GM18861 (cell line): ENCODE results near the gene URB1.
"Not testable (repeated sequence)": the region's sequence is repeated elsewhere in the genome, so short reads cannot be mapped to it uniquely, and the experiment has no call there.

Experiments
- ATAC-seq: cut with Tn5 transposase; IDR thresholded peaks from one replicate; pipeline ENCODE4 v1.9.1; 2021; ENCODE audit not compliant: unreplicated experiment

URB1 gene

DNA sequence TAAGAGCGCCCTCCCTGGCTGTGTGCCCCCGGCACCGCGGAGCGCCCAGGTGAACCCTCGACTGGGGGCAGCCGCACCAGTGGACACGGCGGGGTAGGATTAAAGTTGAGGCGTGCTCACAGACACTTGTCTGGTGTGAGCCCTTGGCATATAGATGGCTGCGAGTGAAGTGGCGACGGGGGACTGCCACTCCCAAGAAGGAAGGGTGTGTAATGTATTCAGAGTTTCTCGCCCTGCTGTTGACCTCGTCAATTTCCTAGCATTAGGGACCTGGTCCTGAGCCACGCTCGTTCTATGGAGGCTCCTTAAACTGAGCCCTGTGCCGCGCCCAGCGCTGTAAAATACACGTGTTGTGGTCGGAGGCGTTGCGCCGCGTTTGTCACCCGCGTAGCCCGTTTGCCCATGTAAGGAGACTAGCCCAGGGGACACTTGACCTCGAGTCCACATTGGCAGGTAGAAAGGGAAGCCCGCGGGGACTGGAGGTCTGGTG, 20.2 kb upstream of the URB1 start:
- no peak for ATAC-seq

DNA sequence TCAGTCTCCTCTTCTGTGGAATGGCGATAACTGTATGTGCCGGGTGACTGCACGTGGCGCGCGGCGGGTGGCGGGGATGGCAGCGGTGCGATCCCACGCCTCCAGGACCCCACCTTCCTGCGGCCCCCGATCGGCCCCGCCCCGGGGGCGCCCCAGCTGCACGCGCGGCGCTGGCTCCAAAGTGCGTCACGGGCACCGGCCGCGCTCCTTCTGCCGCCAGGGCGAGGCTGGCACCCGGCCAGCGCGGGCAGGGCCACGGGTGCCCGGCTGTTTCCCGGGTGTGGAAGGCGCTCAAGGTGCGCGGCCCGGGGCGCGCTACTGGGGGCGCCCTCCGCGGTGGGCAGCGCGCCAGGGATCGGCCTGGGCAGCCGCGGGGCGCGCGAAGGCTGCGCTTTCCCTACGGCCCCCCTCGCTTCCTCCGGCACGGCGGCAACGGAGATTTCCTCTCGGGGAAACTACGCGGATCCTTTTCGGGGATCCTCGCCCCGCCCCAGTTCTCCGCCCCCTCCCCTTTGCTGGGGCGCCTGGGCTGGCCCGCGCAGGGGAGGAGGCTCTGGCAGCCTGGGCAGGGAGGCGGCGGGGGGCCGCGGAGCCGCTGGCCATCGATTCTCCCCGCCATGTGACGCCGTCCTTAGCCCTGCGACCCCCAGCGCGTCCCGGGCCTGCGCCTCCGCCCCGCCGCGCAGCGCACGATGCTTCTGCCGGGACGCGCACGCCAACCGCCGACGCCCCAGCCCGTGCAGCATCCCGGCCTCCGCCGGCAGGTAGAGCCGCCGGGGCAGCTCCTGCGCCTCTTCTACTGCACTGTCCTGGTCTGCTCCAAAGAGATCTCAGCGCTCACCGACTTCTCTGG, 19.6 kb upstream of the URB1 start, which contains the start of gene EVA1C:
Gene EVA1C, plus strand, starts transcription at position 545 of the 853 bp plus-strand sequence. Its CDS starts 148 bp downstream, at position 693.
- ATAC-seq = no peak

DNA sequence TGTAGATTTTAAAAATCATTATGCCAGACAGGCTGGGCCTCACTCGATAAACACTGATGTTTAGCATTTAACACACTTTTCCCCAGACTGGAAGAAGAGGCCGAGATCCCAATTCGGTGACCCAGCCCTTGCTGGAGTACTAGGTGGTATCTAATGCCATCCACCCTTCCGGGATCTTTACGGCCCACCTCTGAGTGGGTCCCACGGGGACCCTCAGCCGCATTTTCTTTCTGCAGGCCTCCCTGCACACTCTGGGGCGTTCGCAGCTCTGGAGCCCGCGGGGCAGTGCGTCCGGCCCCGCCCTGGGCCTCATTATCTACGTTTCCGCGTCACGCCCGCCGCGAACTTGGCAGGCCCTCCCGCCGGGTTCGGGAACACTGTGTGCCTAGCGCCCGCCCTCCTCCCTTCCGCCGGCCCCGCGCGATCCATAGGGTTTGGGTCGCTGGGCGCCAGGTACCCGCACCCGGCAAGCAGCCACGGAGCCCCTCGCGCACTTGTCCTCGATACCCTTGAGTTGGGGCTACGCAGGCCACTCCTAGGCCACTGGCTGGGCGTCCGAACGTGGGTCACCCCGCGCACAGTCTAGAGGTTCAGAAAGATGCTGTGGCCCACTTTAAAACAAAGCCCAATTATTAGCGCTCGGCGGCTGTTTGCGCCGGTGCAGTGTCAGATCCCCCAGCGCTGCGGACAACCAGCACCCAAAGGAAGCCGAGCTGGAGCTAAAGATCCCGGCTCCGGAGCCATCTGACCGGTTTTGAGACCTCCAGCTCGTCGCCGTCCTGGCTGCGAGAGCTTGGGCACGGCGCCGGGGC, 18.7 kb upstream of the URB1 start:
- no peak for ATAC-seq

DNA sequence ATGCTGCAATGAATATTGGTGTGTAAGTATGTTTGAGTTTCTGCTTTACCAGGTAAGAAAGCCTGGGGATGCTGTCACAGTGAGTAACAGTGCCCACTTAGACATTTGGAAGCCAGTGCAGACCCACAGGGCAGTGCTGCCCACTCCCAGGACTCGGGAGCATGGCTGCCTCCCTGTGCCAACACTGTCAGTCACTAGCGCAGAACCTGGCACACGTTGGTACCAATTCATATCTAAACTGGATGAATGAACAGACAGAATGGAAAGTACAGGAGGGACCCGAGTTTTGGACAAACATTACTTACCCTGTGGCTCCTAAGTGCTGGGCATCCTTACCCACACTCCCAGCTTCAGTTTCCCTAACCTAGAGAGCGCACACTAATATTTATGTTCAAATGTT, 18.1 kb upstream of the URB1 start:
- no peak for ATAC-seq

DNA sequence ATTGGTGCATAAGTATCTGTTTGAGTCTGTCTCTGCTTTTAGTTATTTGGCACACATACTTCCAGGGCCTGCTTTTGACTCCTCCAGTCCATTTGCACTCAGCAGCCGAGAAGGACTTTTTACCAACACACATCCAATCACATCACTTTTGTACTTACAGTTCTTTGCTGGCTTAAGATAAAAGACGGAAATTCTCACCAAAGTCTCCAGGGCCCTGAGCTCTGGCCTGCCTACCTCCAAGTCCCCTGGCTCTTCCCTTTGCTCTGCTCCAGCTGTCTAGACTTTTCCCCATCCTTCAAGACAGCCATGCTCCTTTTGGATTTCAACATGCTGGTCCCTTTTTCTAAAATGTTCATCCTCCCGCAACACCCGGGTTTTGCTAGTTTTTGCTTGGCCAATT, 17.5 kb upstream of the URB1 start:
- no peak for ATAC-seq

DNA sequence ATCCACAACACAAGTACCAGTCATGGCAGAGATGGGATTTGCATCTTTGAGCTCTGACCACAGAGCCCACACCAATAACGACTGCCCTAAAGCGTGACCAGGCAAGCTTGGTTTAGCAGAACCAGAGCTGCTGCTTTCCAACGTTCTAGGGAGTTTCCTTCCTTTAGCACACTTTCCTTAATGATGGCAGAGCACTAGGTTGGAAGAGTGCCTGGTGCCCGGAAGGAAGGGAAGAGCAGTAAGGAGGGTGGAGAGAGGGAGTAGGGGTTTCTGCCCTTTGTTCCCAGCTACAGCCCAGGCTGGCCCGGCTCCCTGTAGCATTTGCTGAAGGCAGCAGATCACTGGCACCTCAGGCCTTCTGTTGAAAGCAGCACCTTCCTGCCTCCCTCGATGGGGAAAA, 13.6 kb upstream of the URB1 start:
- no peak for ATAC-seq

DNA sequence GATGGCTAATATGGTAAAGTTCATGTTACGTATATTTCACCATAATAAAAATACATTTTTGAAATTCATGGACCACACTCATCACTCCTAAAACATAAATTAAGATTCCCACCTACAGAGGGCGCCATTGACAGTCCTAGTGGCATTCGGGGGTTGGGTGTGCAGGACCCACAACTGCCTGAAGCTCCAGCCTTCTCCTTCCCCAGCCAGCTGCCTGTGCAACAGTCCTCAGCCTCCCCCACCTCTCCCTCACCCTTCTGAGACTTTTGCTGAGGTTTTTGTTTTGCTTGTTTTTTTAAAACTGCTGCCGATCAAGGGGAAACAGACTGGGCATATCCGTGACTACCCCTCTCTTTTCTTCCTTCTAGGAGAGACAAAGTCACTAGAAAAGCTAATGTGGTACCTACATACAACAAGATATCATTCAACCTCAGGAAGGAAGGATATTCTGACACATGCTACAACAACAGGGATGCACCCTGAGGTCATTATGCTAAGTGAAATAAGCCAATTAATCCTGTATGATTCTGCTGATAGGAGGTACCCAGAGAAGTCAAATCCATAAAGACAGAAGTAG, 10.5 kb upstream of the URB1 start:
- no peak for ATAC-seq

DNA sequence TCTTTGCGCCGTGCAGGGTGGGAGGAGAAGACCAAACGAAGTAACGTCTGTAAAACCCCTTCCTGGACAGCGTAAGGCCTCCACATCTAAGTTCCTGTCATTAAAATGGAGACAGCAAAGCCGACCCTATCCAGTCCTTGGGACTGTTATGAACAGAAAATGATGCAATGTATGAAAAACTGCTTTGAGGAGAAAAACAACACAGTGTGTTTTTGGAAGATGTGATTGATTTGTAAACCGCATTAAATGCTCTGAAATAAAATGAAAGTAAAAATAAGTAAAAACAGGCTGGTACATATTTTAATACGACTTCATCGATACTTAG, 827 bp upstream of the URB1 start:
- no peak for ATAC-seq

DNA sequence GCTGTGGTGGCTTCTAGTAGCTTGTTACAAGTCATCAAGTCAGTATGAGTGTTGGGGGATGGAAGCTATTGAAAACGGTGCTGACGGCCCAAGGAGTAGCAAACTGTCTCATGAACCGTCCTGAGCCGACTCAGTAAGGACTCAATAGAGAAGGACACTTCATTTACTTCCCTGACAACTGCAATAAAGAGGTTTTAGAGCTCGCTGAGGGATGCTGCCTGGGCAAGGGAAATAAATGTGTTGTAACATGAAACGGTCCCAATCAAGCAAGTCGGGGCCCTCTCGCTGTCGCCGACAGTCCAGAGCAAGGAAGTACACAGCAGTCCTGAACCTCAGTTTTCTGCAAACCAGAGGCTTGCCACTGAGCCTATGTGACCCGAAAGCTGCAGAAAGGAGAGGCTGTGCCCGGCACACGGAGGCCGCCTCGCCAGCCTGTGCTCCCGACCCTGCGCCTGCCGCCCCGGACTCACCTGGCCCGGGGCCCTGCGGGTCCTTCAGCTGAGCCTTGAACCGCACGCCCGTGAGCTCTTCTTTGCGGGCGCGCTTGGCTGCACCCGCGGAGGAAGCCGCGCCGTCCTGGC, 423 bp downstream of the URB1 start:
- ATAC-seq = no peak

DNA sequence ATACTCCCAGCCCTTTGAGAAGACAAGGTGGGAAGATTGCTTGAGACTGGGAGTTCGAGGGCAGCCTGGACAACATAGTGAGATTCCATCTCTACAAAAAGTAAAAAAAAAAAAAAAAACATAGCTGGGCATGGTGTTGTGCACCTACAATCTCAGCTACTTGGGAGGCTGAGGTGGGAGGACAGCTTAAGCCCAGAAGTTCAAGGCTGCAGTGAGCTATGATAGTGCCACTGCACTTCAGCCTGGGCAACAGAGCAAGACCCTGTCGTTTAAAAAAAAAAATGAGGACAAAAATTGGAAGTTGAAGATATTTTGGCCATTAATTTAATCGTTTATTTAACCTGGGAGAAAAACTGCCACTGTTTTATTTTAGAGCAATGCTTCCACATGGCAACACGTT, 1.1 kb downstream of the URB1 start:
- ATAC-seq = no peak

DNA sequence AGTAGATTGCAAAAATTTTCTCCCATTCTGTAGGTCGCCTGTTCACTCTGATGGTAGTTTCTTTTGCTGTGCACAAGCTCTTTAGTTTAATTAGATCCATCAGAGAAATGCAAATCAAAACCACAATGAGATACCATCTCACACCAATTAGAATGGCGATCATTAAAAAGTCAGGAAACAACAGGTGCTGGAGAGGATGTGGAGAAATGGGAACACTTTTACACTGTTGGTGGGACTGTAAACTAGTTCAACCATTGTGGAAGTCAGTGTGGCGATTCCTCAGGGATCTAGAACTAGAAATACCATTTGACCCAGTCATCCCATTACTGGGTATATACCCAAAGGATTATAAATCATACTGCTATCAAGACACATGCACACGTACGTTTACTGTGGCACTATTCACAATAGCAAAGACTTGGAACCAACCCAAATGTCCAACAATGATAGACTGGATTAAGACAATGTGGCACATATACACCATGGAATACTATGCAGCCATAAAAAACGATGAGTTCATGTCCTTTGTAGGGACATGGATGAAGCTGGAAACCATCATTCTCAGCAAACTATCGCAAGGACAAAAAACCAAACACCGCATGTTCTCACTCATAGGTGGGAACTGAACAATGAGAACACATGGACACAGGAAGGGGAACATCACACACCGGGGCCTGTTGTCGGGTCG, 2.1 kb downstream of the URB1 start:
- not testable (repeated sequence) for ATAC-seq

DNA sequence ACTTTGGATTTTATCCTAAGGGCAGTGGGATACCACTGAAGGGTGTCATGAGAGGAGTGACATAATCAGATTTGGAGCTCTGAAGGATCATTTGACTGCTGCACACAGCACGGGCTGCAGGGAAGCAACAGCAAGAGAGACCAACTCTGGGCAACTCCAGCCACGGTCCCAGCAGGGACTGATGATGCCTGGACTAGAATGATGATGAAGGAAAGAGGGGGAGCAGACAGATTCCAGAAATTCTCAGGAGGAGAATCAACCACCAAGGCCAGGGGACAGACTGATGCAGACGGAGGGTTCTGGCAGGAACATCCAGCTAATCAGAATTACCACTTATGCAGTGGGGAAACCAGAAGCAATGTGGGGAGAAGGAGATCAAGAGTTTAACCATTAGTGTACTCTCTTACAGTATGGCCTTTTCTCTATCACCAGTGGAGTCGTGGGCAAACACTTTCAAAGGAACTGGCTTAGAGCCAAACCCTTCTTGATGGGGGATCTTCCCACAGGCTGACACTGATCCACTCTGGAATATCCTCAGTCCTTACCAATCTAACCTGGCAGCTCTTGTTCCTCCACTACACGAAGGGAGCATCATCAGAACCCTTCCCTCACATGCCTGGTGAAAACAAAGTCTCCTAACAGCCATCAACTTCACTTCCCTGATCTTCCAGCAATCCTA, 3.3 kb downstream of the URB1 start:
- ATAC-seq = no peak

DNA sequence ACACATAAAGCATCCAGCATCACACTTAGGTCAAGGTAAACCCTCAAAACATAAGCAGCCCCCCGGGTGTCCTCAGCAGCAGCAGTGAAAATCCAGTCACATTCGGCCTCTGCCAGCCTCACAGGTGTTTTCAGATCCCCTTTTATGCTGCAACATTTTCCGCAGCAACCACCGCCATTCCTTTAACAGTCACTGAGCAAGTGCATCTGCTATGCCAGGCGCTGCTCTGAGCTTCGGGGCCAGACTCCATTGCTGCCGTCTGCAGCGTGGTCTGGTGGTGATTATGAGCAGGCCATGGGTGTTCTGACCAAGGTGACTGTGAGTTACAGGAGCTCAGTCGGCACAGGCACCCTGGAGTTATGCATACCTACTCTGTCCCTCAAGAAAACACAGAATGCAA, 4.5 kb downstream of the URB1 start:
- ATAC-seq = no peak

DNA sequence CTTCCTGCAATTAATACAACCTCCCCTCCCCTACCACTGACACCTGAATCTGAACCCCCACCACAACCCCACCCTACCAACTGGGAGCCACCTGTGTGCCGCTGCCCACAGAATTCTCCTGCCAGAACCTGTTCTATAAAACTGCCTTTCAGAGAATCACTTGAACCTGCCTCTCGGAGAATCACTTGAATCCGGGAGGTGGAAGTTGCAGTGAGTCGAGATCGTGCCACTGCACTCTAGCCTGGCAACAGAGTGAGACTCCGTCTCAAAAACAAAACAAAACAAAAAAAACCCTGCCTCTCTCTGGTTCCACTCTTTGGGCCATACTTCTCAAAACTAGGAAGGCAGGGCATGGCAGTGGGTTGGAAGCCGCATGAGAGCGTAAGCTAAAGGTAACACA, 5.7 kb downstream of the URB1 start:
- ATAC-seq = no peak

DNA sequence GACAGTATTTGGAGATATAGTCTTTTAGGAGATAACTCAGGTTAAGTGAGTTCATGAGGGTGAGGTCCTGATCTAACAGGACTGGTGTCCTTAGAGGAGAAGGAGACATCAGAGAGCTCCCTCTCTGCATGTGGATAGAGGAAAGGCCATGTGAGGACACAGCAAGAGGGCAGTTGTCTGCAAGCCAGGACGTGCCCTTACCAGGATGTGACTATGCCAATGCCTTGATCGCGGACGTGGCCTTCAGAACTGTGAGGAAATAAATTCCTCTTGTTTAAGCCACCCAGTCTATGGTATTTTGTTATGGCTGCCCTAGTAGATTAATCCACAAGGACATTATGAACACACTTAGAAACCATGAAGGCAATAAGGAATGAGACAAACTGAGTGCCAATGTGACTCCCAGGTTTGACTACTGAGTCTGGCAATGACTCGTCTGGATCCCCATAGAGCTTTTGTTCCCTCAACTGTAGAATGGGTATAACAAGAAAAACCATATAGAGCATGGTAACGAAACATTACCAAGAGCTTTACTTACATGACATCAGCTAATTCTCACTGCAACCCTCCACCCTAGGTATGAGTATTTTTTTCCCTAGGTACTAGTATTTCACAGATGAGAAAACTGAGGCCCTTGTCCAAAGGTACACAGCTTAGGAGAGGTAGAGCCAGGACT, 6.5 kb downstream of the URB1 start:
- no peak for ATAC-seq

DNA sequence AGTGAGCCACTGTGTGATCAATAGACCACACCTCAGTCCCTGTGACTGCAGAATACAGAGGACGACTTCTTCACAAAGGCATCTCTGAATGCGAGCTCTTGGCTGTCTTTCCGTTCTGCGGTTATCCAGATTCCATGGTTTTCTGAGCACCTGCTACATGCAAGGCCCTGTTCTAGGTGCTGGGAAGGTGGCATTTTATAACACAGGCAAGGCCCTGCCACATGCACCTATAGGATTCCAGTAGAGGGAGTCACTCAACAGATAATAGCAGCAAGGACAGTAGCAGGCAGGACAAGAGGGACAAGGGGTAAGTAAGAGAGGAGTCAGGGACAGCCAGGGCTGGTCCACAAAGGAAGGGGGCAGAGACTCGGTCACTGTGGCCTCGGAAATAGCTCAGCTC, 9.0 kb downstream of the URB1 start:
- ATAC-seq = no peak

DNA sequence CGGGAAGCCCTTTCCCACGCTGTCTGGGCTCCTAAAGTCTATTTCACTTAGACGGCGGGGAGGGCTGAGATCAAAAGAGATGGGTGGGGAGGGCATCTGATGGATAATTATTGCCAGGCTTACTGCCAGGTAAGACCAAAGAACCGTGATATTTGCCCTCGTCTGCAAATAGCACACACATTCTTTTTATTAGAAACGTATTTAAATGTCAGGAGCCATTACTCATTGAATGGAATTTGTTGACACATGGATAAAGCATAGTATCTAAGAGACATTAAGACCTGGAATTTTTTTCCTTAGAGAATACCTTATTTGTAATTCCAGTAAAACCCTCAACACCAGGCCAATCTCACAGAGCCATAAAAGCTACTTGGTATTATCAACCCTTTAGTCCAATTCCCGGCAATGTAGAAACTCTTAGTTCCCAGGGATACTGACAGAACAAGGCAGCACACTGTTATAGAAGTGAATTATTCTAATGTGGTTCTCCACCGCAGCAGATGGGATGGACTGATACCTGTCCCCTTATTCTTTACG, 10.6 kb downstream of the URB1 start:
- ATAC-seq = no peak

DNA sequence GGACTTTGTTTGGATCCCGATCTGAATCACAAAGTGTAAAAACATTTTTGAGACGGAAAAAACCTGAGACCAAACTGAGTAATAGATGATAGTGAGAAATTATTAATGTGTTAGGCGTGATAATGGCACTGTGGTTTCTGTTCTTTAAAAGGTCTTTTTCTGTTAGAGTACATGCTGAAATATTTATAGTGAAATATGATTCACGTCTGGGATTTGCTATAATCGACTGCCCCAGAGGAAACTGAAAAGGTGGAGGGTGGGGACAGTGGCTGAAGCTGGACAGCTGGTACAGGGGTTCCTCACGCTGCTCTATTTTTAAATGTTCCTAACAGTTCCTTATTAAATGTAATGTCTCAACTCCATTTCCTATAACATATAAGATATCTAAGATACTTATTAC, 11.2 kb downstream of the URB1 start:
- ATAC-seq = no peak

DNA sequence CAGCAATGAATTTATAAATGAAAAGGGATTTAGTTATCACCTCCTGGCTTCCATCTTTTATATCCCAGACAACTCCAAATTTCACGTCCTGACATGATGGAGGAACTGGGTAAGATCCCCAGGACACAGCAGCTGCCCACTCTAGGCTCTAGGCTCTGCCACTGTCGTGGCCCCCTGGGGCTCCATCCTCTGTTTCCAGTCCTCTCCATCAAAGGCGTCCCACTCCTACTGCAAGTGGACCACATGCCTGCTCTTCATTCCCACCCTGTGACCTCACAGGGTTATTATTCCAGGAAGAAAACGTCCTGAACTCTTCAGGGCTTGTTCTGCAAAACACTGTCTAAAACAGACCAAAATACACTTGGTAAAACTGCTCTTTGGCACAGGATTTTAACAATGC, 11.9 kb downstream of the URB1 start:
- ATAC-seq = no peak

DNA sequence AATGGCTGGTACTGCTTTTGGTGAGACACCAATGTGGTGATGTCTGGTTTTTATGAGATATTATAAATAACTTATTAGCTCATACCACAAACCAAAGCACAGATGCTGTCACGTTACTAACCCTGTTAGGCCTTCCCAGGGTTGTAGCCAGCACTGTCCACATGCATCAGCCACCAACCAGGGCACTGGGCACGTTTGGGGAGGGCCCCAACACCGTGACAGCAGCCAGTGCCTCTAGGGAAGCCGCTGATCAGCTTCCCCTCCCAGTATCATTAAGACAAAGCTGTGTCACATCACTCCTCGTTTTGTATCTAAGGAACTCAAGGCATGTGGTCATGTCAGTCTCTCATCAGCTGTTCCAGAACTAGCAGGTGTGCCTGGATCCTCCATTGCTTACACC, 13.9 kb downstream of the URB1 start:
- ATAC-seq = no peak
